ENCODE data around the gene ZNF8. TPM values are rescaled to one million over a fixed set of nuclear protein-coding genes. Genes with fewer than 3 reads are reported as not detected.

ZNF8 gene
- total RNA-seq, 4 donors from 2014 or later, result 0.78 to 2.1 (median 1.2) TPM

DNA sequence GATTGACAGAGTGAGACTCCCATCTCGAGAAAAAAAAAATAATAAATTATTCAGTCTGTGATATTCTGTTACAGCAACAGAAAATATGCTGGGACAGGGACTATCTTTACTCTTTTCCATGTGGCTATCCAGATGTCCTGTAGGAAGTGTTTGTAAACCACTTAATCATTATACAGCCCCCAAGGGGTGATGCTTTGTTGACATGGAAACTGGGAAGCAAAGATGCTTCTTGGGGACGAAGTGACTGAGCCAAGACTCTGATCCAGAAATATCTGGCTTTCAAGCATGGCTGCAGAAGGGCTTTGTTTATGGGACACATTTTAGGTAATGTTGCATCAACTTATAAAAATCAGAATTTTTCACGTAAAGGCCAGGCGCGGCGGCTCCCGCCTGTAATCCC lies 5.4 kb downstream of the ZNF8 start:
- peaks cover 0 to 4% (median 4%) of the 10 kb centered on the region in 3 donors for H3K27me3 ChIP-seq
- TF ChIP-seq, protein P1, sequence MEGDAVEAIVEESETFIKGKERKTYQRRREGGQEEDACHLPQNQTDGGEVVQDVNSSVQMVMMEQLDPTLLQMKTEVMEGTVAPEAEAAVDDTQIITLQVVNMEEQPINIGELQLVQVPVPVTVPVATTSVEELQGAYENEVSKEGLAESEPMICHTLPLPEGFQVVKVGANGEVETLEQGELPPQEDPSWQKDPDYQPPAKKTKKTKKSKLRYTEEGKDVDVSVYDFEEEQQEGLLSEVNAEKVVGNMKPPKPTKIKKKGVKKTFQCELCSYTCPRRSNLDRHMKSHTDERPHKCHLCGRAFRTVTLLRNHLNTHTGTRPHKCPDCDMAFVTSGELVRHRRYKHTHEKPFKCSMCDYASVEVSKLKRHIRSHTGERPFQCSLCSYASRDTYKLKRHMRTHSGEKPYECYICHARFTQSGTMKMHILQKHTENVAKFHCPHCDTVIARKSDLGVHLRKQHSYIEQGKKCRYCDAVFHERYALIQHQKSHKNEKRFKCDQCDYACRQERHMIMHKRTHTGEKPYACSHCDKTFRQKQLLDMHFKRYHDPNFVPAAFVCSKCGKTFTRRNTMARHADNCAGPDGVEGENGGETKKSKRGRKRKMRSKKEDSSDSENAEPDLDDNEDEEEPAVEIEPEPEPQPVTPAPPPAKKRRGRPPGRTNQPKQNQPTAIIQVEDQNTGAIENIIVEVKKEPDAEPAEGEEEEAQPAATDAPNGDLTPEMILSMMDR (IDR thresholded peaks at IDR 0.05 in 4 of 5, conservative IDR thresholded peaks at IDR 0.05 in 1 of 5), result no peak
- no peak for TF ChIP-seq POLR2A (IDR thresholded peaks at IDR 0.05)
- DNase-seq (no peak), ATAC-seq (no peak)
- H3K9me3 ChIP-seq, result peaks cover 0 to 7% (median 0%) of the 10 kb centered on the region in 3 donors
- intact Hi-C loops (cut with DNase I; ENCODE audit: low total_unique reads), result no loop called here
- H3K4me1 ChIP-seq, result peaks cover 4 to 15% of the 10 kb centered on the region in 2 donors
- no peak overlapping the region for H3K4me3 ChIP-seq
- peaks cover 0 to 32% of the 10 kb centered on the region in 2 donors for H3K36me3 ChIP-seq
- in situ Hi-C loops (cut with MboI; ENCODE audit: low sequenced_read_pairs in 4 of 4), result no loop called here
- H3K27ac ChIP-seq, result no peak overlapping the region

DNA sequence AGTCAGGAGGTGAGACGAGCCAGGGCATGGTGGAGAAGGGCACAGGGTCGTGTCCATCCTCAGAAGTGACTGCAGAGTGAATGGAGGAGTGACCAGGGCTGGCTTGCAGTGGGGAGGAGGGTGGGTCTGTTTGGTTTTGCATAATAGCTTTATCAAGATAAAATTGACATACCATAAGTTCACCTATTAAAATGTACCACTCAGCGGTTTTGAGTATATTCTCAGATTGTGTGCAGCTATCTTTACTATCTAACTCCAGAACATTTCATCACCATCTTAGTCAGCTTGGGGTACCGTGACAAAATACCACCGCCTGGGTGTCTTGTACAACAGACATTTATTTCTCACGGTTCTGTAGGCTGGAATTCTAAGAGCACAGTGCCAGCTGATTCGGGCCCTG lies 13.2 kb downstream of the ZNF8 start:
- Histone ChIP-seq H3K27ac (no peak overlapping the region), H3K27me3 (no peaks in the 10 kb centered on the region), H3K9me3 (peaks cover 5 to 7% (median 6%) of the 10 kb centered on the region in 3 donors), H3K4me3 (no peak overlapping the region), H3K36me3 (peaks cover 2 to 76% of the 10 kb centered on the region in 2 donors), H3K4me1 (no peaks in the 10 kb centered on the region)
- in situ Hi-C loops (cut with MboI; ENCODE audit: low sequenced_read_pairs in 4 of 4) (no loop called here), intact Hi-C loops (cut with DNase I; ENCODE audit: low total_unique reads) (no loop called here)
- no peak for ATAC-seq
- TF ChIP-seq POLR2A (IDR thresholded peaks at IDR 0.05), result no peak
- TF ChIP-seq, protein P1 (IDR thresholded peaks at IDR 0.05 in 4 of 5, conservative IDR thresholded peaks at IDR 0.05 in 1 of 5), result no peak
- DNase-seq, result no peak

DNA sequence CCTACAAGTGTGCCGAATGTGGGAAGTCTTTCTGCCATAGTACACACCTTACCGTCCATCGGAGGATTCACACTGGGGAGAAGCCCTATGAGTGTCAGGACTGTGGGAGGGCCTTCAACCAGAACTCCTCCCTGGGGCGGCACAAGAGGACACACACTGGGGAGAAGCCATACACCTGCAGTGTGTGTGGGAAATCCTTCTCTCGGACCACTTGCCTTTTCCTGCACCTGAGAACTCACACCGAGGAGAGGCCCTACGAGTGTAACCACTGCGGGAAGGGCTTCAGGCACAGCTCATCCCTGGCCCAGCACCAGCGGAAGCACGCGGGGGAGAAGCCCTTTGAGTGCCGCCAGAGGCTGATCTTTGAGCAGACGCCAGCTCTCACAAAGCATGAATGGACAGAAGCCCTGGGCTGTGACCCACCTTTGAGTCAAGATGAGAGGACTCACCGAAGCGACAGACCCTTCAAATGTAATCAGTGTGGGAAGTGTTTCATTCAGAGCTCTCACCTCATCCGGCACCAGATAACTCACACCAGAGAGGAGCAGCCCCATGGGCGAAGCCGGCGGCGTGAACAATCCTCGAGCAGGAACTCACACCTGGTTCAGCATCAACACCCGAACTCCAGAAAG lies 16.1 kb downstream of the ZNF8 start:
- Histone ChIP-seq H3K36me3 (peaks cover 2 to 68% of the 10 kb centered on the region in 2 donors), H3K4me1 (no peaks in the 10 kb centered on the region), H3K9me3 (peaks cover 0 to 6% (median 5%) of the 10 kb centered on the region in 3 donors), H3K4me3 (no peak overlapping the region), H3K27ac (no peak overlapping the region), H3K27me3 (no peaks in the 10 kb centered on the region)
- intact Hi-C loops (cut with DNase I; ENCODE audit: low total_unique reads), result no loop called here
- in situ Hi-C loops (cut with MboI; ENCODE audit: low sequenced_read_pairs in 4 of 4), result no loop called here
- TF ChIP-seq POLR2A (IDR thresholded peaks at IDR 0.05), result no peak
- TF ChIP-seq, protein P1 (IDR thresholded peaks at IDR 0.05 in 4 of 5, conservative IDR thresholded peaks at IDR 0.05 in 1 of 5), result no peak
- ATAC-seq (no peak), DNase-seq (no peak)

DNA sequence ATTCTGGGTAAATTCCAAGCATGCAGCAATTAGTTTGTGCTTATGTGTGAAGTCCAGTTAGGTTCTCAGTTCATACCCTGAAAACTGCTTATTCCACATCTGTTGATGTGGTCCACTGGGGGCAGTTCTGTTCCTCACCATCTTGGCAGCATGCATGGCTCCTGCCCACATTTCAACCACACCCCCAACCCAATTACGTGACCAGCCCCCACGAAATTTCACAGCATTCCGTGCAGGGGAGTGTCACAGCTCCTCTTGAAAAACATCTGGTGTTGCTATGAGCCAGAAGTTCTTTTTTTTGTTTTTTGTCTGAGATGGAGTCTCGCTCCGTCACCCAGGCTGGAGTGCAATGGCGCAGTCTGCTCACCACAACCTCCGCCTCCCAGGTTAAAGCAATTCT lies 17.3 kb downstream of the ZNF8 start:
- peaks cover 0 to 7% (median 5%) of the 10 kb centered on the region in 3 donors for H3K9me3 ChIP-seq
- TF ChIP-seq, protein P1 (IDR thresholded peaks at IDR 0.05 in 4 of 5, conservative IDR thresholded peaks at IDR 0.05 in 1 of 5), result no peak
- no peak for TF ChIP-seq POLR2A (IDR thresholded peaks at IDR 0.05)
- in situ Hi-C loops (cut with MboI; ENCODE audit: low sequenced_read_pairs in 4 of 4), result no loop called here

More for the DNA sequence above, 17.3 kb downstream of the ZNF8 start:
- Histone ChIP-seq H3K27me3 (no peaks in the 10 kb centered on the region), H3K36me3 (peaks cover 2 to 69% of the 10 kb centered on the region in 2 donors), H3K27ac (no peak overlapping the region), H3K4me1 (no peaks in the 10 kb centered on the region), H3K4me3 (no peak overlapping the region)
- DNase-seq, result no peak
- no peak for ATAC-seq
- intact Hi-C loops (cut with DNase I; ENCODE audit: low total_unique reads), result no loop called here

All from gastrocnemius medialis (tissue), 4 donors.